Hippocampal formation (tissue), 2 donors: ENCODE results near the gene WDR35.
"Not testable (repeated sequence)": the region's sequence is repeated elsewhere in the genome, so short reads cannot be mapped to it uniquely, and the experiment has no call there.

Experiments
- DNase-seq, 2 donors: peaks; one replicate each; lab custom pipeline; 2025; lab: John Stamatoyannopoulos, UW

WDR35 gene

GRCh38 chr2:19937004-19937403 is 52.9 kb downstream of the WDR35 start:
- DNase-seq = no peak

- DNase-seq = no peak
These were observed 53.7 kb downstream of the WDR35 start for GRCh38 chr2:19936203-19936602.

GRCh38 chr2:19933351-19933981 is 56.4 kb downstream of the WDR35 start:
- no peak for DNase-seq

- no peak for DNase-seq
These were observed 57.0 kb downstream of the WDR35 start for GRCh38 chr2:19932928-19933327.

GRCh38 chr2:19929226-19929625 is 60.7 kb downstream of the WDR35 start:
- no peak for DNase-seq

GRCh38 chr2:19927816-19928215 is 62.1 kb downstream of the WDR35 start:
- DNase-seq = not testable (repeated sequence)

GRCh38 chr2:19924526-19924925 is 65.4 kb downstream of the WDR35 start:
- DNase-seq = not testable (repeated sequence)

- DNase-seq = not testable (repeated sequence)
These were observed 67.7 kb downstream of the WDR35 start for GRCh38 chr2:19922188-19922587.

- DNase-seq = no peak
These were observed 73.4 kb downstream of the WDR35 start for GRCh38 chr2:19916385-19916950.

GRCh38 chr2:19914266-19914975 is 75.5 kb downstream of the WDR35 start:
- DNase-seq = peak in 1 of 2 donors; percentile 25

- no peak for DNase-seq
These were observed 77.9 kb downstream of the WDR35 start for GRCh38 chr2:19911808-19912509.

GRCh38 chr2:19902216-19902740 is 87.6 kb downstream of the WDR35 start:
- no peak for DNase-seq

- peak; percentile 93 for DNase-seq
These were observed 88.3 kb downstream of the WDR35 start, which contains the start of gene TTC32 for GRCh38 chr2:19901442-19902215. TSS of gene TTC32 (minus strand) at chr2:19901983. CDS start at chr2:19901854, 129 bp downstream.

GRCh38 chr2:19900931-19901441 is 88.9 kb downstream of the WDR35 start:
- no peak for DNase-seq

GRCh38 chr2:19899985-19900930 is 89.6 kb downstream of the WDR35 start:
- DNase-seq = no peak

GRCh38 chr2:19898592-19899329 is 91.1 kb downstream of the WDR35 start:
- no peak for DNase-seq

- no peak for DNase-seq
These were observed 92.2 kb downstream of the WDR35 start for GRCh38 chr2:19897623-19898245.

GRCh38 chr2:19895535-19895934 is 94.4 kb downstream of the WDR35 start:
- DNase-seq = no peak
